CD4-positive, CD25-positive, alpha-beta regulatory T cell (primary cell): Measurements from ENCODE around the gene CSNK1G1. TPM values are rescaled to one million over a fixed set of nuclear protein-coding genes. Genes with fewer than 3 reads are reported as not detected.
A peak's percentile ranks its signal among the peaks of the same experiment; 100 is the strongest.
"Not testable (repeated sequence)": the region's sequence is repeated elsewhere in the genome, so short reads cannot be mapped to it uniquely, and the experiment has no call there.

Source experiments
- ATAC-seq, 2 donors: fragments of 150-1000 bp; cut with Tn5 transposase; one replicate each; pipeline ENCODE4 v1.10.0; 2021; ENCODE audit warnings: low read depth in 2 of 2, moderate number of reproducible peaks in 2 of 2, moderate library complexity in 1 of 2
- DNase-seq, 3 donors: peaks; one replicate each; pipeline versions ENCODE4 v3.0.0 to v3.0.0-alpha.2; 2012 to 2022; ENCODE audit warnings: mixed read lengths in 1 of 3
- H3K27ac ChIP-seq: one replicate; pipeline ENCODE4 v1.7.0; 2013; ENCODE audit warnings: mild to moderate bottlenecking, low read length; ENCODE audit not compliant: insufficient read depth, poor library complexity, severe bottlenecking
- H3K27me3 ChIP-seq: one replicate; pipeline ENCODE4 v1.7.0; 2013; ENCODE audit warnings: low read length; ENCODE audit not compliant: control insufficient read depth, insufficient read depth
- H3K36me3 ChIP-seq: one replicate; pipeline ENCODE4 v1.7.0; 2013; ENCODE audit warnings: mild to moderate bottlenecking, low read length, moderate library complexity; ENCODE audit not compliant: control insufficient read depth, insufficient read depth
- H3K4me1 ChIP-seq: 2 replicates; pipeline ENCODE4 v1.7.0; 2013; ENCODE audit warnings: mild to moderate bottlenecking, low read length; ENCODE audit not compliant: insufficient read depth, control insufficient read depth, poor library complexity, severe bottlenecking
- H3K4me3 ChIP-seq: one replicate; pipeline ENCODE4 v1.7.0; 2013; ENCODE audit warnings: low read depth, mild to moderate bottlenecking, low read length, moderate library complexity
- H3K9me3 ChIP-seq, 2 experiments: 1 replicate in 1 of 2; 2 replicates in 1 of 2; pipeline ENCODE4 v1.7.0; 2013; ENCODE audit warnings: low read length in 2 of 2, mild to moderate bottlenecking in 1 of 2, moderate library complexity in 1 of 2; ENCODE audit not compliant: control insufficient read depth in 2 of 2
- H3K27ac Mint-ChIP-seq, 3 donors: one replicate each; pipeline ENCODE4 v1.8.0; 2020 to 2022; ENCODE audit warnings: mild to moderate bottlenecking in 3 of 3, mixed read lengths in 3 of 3, moderate library complexity in 2 of 3
- H3K27me3 Mint-ChIP-seq: one replicate; pipeline ENCODE4 v1.8.0; 2022; ENCODE audit warnings: mild to moderate bottlenecking, mixed read lengths
- H3K36me3 Mint-ChIP-seq: one replicate; pipeline ENCODE4 v1.8.0; 2020; ENCODE audit warnings: mixed read lengths
- H3K4me1 Mint-ChIP-seq, 4 donors: one replicate each; pipeline ENCODE4 v1.8.0; 2020 to 2022; ENCODE audit warnings: mixed read lengths in 4 of 4, mild to moderate bottlenecking in 1 of 4
- H3K4me3 Mint-ChIP-seq, 4 donors: one replicate each; pipeline ENCODE4 v1.8.0; 2020 to 2022; ENCODE audit warnings: mild to moderate bottlenecking in 4 of 4, mixed read lengths in 4 of 4, moderate library complexity in 3 of 4
- H3K9me3 Mint-ChIP-seq, 7 donors: one replicate each; pipeline ENCODE4 v1.8.0; 2020 to 2022; ENCODE audit warnings: mixed read lengths in 7 of 7, mild to moderate bottlenecking in 3 of 7, moderate library complexity in 2 of 7
- polyA plus RNA-seq, 4 donors: library from polyadenylated mRNA; unstranded; fragments of 300-500 nt; fragmentation: Illumina TruSeq; gene quantifications; one replicate each; pipeline ENCODE4 v1.2.3, GENCODE V29; 2021
- total RNA-seq: library from RNA; stranded (reverse); gene quantifications from one replicate; pipeline ENCODE4 v1.2.3, GENCODE V29; 2022

Gene CSNK1G1
- total and polyA plus RNA-seq, 5 donors from 2014 or later: 14.4 to 27.6 (median 15.1) TPM

- Mint-ChIP-seq H3K27me3 (no peaks in the 10 kb centered on the region), H3K4me3 (no peak overlapping the region), H3K27ac (no peak overlapping the region), H3K36me3 (peaks cover 19% of the 10 kb centered on the region), H3K9me3 (peaks cover 0 to 6% (median 0%) of the 10 kb centered on the region in 7 donors), H3K4me1 (peaks cover 3 to 11% (median 8%) of the 10 kb centered on the region in 4 donors)
- no peaks in the 10 kb centered on the region for H3K36me3 ChIP-seq
- no peak for DNase-seq
- no peak for ATAC-seq
- no peak overlapping the region for H3K27ac ChIP-seq
- H3K27me3 ChIP-seq: no peaks in the 10 kb centered on the region
- H3K4me3 ChIP-seq: no peak overlapping the region
- no peaks in the 10 kb centered on the region for H3K4me1 ChIP-seq
- no peaks in the 10 kb centered on the region for H3K9me3 ChIP-seq
Observed at GRCh38 chr15:64223882-64224281, 132.1 kb downstream of the CSNK1G1 start.

- Histone ChIP-seq H3K4me3 (no peak overlapping the region), H3K36me3 (no peaks in the 10 kb centered on the region), H3K4me1 (no peaks in the 10 kb centered on the region), H3K27me3 (no peaks in the 10 kb centered on the region), H3K27ac (no peak overlapping the region), H3K9me3 (no peaks in the 10 kb centered on the region)
- no peak for DNase-seq
- H3K36me3 Mint-ChIP-seq: peaks cover 16% of the 10 kb centered on the region
- H3K27ac Mint-ChIP-seq: no peak overlapping the region
- no peak for ATAC-seq
- H3K4me3 Mint-ChIP-seq: peak overlapping the region in 1 of 4 donors; percentile 36
- no peaks in the 10 kb centered on the region for H3K27me3 Mint-ChIP-seq
- peaks cover 3 to 11% (median 8%) of the 10 kb centered on the region in 4 donors for H3K4me1 Mint-ChIP-seq
- peaks cover 0 to 6% (median 0%) of the 10 kb centered on the region in 7 donors for H3K9me3 Mint-ChIP-seq
Observed at GRCh38 chr15:64222573-64223366, 133.2 kb downstream of the CSNK1G1 start.

DNA sequence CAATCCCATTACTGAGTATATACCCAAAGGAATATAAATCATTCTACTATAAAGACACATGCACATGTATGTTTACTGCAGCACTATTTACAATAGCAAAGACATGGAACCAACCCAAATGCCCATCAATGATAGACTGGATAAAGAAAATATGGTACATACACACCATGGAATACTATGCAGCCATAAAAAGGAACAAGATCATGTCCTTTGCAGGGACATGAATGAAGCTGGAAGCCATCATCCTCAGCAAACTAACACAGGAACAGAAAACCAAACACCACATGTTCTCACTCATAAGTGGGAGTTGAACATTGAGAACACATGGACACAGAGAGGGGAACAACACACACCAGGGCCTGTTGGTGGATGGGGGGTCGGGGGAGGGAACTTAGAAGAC, 134.1 kb downstream of the CSNK1G1 start:
- not testable (repeated sequence) for H3K36me3 Mint-ChIP-seq, H3K9me3 ChIP-seq, H3K27ac ChIP-seq, H3K36me3 ChIP-seq, ATAC-seq, DNase-seq, H3K27me3 Mint-ChIP-seq, H3K4me1 ChIP-seq, H3K9me3 Mint-ChIP-seq, H3K27ac Mint-ChIP-seq, H3K27me3 ChIP-seq, H3K4me3 ChIP-seq
- Mint-ChIP-seq H3K4me1 (peaks cover 6 to 12% (median 9%) of the 10 kb centered on the region in 4 donors), H3K4me3 (peak overlapping the region in 1 of 4 donors; percentile 8)

GRCh38 chr15:64217429-64217750, 138.6 kb downstream of the CSNK1G1 start:
- not testable (repeated sequence) for H3K27me3 ChIP-seq, H3K9me3 ChIP-seq, DNase-seq, H3K27ac ChIP-seq, H3K4me3 ChIP-seq, H3K27me3 Mint-ChIP-seq, H3K27ac Mint-ChIP-seq, H3K4me3 Mint-ChIP-seq, H3K4me1 Mint-ChIP-seq, H3K9me3 Mint-ChIP-seq, ATAC-seq, H3K4me1 ChIP-seq
- H3K36me3 Mint-ChIP-seq: peaks cover 30% of the 10 kb centered on the region
- peaks cover 26% of the 10 kb centered on the region for H3K36me3 ChIP-seq

DNA sequence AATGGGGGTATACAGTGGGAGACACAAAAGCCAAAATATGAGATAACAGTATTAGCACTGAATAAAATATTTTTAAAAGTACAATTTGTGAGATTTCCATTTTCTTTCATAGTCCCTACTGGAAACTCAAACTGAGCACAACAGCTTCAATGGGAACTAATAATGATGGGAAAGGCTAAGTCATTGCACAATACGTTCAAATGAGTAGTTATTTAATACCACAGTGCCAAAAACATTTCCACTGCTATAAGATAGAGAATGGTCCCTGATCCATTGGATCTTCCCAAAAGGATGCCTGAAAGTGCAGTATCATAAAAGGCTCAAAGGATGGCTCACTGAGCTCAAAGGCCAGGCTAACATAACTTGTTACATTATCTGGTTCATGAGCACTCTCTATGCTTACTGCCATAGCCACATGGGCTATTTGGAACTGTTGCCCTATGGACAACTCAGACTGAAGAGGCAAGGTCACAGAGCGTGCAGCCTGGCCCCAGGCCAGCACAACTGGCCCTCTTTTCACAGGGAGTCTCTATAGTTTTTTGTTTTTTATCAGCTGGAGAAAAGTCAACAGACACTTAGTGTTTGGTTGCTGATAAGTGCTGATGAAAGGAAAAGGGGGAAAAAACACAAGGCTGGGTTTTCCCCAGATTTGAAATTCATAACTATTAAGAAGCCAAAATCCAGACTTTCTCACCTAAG, 139.1 kb downstream of the CSNK1G1 start:
- Mint-ChIP-seq H3K27ac (peak overlapping the region in 2 of 3 donors; percentile 5 to 64), H3K4me1 (peaks cover 0 to 11% (median 4%) of the 10 kb centered on the region in 4 donors), H3K9me3 (peaks cover 0 to 1% (median 0%) of the 10 kb centered on the region in 7 donors), H3K36me3 (peaks cover 27% of the 10 kb centered on the region), H3K27me3 (no peaks in the 10 kb centered on the region), H3K4me3 (no peak overlapping the region)
- Histone ChIP-seq H3K27ac (no peak overlapping the region), H3K4me1 (peaks cover 2% of the 10 kb centered on the region), H3K36me3 (peaks cover 26% of the 10 kb centered on the region), H3K4me3 (no peak overlapping the region), H3K27me3 (no peaks in the 10 kb centered on the region), H3K9me3 (no peaks in the 10 kb centered on the region)
- DNase-seq: no peak
- ATAC-seq: no peak

DNA sequence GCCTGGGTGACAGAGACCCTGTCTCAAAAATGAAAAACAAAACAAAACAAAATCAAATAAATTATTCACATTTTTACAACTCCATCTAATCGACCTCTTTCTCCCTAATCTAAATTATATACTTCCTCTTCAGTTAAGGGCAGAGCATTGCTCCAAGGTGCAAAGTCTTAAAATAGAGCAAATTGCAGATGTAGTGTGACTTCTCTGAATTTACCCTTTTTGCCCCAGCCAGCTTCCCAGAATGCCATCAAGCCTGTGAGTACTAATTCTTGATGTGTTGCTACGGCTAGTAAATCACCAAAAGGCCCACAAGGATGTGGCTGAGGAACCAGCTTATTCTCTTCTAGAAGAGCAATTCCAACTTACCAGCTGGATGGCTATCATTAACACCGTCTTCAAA, 139.8 kb downstream of the CSNK1G1 start:
- H3K4me3 Mint-ChIP-seq: no peak overlapping the region
- peaks cover 3 to 18% (median 7%) of the 10 kb centered on the region in 4 donors for H3K4me1 Mint-ChIP-seq
- no peaks in the 10 kb centered on the region for H3K27me3 Mint-ChIP-seq
- H3K27me3 ChIP-seq: no peaks in the 10 kb centered on the region
- ATAC-seq (no peak), DNase-seq (no peak)
- H3K36me3 Mint-ChIP-seq: peaks cover 24% of the 10 kb centered on the region
- H3K27ac ChIP-seq: no peak overlapping the region
- peaks cover 4% of the 10 kb centered on the region for H3K4me1 ChIP-seq
- H3K36me3 ChIP-seq: peaks cover 28% of the 10 kb centered on the region
- no peaks in the 10 kb centered on the region for H3K9me3 ChIP-seq
- no peaks in the 10 kb centered on the region for H3K9me3 Mint-ChIP-seq
- H3K4me3 ChIP-seq: no peak overlapping the region
- peak overlapping the region in 2 of 3 donors; percentile 22 to 64 for H3K27ac Mint-ChIP-seq

GRCh38 chr15:64213646-64214045, 142.3 kb downstream of the CSNK1G1 start:
- Mint-ChIP-seq H3K27me3 (no peaks in the 10 kb centered on the region), H3K36me3 (peaks cover 24% of the 10 kb centered on the region), H3K4me1 (peaks cover 0 to 19% (median 10%) of the 10 kb centered on the region in 4 donors), H3K9me3 (no peaks in the 10 kb centered on the region), H3K4me3 (no peak overlapping the region), H3K27ac (no peak overlapping the region)
- Histone ChIP-seq H3K36me3 (peaks cover 29% of the 10 kb centered on the region), H3K4me3 (no peak overlapping the region), H3K27me3 (no peaks in the 10 kb centered on the region), H3K9me3 (no peaks in the 10 kb centered on the region), H3K27ac (no peak overlapping the region), H3K4me1 (peaks cover 4% of the 10 kb centered on the region)
- no peak for ATAC-seq
- no peak for DNase-seq
